NK-92 (cell line): ENCODE data around the gene SLC7A14.

Source experiments
- DNase-seq: peaks from one replicate; lab custom pipeline; 2025; ENCODE audit not compliant: unreplicated experiment; lab: John Stamatoyannopoulos, UW

SLC7A14 gene

GRCh38 chr3:170585937-170586310, at the start of gene SLC7A14:
SLC7A14 (minus strand) TSS chr3:170586075; CDS start chr3:170526936, 59,139 bp downstream.
- no peak for DNase-seq

- no peak for DNase-seq
These were observed 49.5 kb upstream of the SLC7A14 start for GRCh38 chr3:170635385-170635735.

DNA sequence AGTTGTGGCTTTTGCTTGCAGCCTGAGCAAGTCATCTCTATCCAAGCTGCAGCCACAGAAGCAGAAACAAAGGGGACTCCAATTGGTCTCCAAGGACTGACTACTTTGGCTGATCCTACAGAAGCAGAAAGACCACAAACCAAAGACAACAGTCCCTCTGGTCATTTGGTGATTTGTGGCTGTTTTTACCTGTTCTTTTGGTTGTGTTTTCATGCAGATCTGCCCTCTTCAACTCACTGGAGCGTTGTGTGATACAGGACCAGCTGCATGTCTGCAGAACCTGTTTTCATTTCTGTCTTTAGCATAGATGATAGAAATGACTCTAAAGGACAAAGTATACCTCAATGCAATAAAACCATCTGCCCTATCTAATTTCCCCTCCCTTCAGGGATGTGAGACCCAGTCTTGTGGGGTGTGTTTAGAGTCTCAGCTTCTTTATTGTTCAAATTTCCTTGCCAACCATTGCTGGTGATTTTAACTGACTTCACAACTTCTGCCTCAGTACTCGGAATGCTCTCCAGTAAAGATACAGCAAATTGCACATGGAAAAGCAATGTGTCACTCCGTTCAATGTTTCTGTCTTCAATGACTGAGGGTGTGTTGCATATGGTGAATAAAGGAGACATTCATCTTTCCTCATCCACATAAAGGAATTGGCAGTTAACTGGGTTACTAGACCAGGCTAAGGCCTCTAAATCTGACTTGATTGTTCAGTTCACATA, 48.9 kb upstream of the SLC7A14 start:
- DNase-seq: no peak

GRCh38 chr3:170633573-170633972, 47.7 kb upstream of the SLC7A14 start:
- no peak for DNase-seq

GRCh38 chr3:170632780-170633179, 46.9 kb upstream of the SLC7A14 start:
- DNase-seq: no peak

DNA sequence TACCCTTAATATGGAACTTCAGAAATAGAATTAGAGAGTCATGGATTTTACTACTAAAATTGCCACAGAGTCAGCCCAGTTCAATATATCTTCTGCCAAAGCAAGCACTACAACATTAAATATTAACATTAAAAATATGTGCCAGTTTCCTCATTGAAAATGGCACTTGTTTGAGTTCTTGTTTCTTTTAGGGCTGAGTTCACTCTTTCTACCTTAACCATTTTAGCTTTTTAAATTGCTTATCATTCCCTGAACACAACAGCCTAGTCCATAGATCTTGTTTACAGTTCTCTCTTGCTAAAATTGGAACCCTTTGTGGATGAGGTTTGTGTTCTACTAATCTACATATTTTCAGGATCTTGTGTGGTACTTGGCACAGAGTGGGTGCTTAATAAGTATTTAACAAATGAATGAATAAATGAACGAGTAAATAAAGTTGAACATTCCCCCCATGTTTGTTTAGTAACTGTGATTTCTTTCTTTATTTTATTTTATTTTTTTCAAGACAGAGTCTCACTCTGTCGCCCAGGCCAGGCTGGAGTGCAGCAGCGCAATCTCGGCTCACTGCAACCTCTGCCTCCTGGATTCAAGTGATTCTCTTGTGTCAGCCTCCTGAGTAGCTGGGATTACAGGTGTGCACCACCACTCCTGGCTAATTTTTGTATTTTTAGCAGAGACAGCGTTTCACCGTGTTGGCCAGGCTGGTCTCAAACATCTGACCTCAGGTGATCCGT, 46.0 kb upstream of the SLC7A14 start:
- no peak for DNase-seq

DNA sequence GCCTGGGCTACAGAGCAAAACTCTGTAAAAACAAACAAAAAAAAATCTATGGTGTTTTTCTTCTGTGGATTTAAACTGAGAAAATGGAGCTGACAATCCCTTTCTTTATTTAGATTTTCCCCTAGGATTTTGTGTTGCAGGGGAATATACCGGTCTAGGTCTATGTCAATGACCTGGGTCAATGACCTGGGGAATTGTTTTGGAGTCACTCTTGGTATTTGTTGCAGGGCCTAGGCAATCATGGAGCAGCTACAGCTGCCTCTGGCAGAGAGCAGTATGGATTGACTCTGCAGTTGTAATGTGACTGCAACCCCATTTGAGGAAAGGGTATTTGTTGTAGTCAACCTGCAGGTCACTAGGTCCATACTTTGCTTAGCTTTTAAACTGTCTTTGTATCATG, 37.6 kb upstream of the SLC7A14 start:
- no peak for DNase-seq

DNA sequence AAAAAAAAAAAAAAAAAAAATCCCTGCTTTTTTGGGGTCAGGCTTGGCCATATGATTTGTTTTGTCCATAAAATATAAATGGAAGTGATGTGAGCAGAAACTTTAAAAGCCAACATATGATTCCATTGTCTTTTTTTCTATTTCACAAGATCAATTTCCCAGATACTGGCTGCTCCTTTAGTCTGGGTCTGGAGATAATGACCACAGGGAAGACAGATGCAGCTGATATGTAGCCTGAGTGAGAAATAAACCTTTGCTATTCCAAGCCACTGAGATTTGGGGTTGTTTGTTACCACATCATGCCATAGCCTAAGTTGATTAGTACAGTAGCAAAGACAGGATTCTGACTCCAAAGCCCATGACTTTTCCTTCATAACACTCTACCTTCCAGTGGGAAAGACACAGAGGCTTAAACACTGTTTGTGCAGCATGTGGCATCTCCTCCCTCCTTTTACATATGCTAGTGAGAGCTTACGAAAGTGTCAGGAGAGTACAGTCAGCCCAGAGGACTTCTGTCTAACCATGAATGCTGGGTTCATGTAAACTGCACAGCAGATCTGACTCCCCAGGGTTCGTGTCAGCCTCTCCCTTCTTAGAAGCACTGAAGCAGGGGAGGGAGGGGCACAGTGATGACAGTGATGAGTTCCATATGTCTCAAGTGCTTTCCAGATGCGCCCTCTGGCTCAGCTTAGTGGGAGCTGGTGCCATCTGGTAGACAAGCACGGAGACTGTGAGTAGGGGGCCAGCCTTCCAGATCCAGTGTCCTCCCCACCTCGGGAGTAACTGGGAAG, 36.7 kb upstream of the SLC7A14 start:
- DNase-seq: no peak

GRCh38 chr3:170621256-170621655, 35.4 kb upstream of the SLC7A14 start:
- no peak for DNase-seq

DNA sequence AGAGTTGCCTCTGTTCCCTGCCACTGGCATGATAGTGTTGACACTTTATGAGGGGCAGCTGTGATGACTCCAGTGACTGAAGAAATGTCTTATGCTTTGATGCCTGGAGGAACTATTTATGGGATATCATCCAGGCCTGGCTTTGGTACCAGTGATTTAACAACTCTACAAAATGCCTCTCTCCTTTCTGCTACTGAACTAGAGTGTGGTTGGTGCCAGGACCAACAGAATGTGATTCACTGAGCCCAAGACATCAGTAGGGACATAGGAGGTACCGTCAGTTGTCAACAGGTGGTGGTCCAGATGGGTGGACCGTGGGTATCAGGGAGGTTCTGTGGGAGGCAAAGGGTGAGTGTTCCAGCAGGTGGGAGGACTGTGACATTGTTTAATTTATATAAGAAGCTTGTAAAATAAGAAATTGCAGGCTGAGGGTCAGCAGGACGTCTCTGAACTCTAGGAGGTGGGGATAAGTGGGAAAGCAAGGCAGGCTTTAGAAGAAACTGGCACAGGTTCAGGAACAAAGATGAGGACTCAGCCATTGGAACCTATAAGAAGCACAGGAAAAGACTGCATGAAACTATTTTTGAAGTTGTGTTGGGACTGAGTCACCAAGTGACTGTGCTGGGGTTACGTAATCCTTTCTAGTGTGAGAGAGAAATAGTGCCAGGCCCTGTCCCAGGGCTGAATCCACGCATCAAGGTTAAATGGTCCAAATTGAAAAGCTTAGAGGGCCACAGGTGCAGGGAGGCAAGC, 28.5 kb upstream of the SLC7A14 start:
- no peak for DNase-seq

- no peak for DNase-seq
These were observed 25.9 kb upstream of the SLC7A14 start for GRCh38 chr3:170611751-170612150.

GRCh38 chr3:170610321-170610884, 24.5 kb upstream of the SLC7A14 start:
- DNase-seq: no peak

DNA sequence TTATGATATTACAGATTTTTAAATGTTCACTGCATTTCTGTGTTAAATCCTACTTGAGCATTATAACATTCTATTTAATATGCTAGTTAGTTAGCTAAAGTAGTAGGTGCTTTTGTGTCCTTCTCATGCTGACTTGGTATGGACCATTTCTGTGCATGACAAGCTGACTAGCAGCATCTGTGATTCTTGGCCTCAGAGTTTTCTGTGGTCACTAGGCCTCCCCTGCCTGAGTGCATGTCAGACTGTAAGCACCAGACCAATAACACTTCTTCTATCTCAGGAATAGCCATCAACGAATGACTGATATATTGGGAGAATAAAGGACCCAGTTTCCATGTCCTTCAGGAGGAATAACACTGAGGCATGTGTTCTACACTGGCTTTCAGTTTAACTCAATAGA, 22.6 kb upstream of the SLC7A14 start:
- DNase-seq: no peak

DNA sequence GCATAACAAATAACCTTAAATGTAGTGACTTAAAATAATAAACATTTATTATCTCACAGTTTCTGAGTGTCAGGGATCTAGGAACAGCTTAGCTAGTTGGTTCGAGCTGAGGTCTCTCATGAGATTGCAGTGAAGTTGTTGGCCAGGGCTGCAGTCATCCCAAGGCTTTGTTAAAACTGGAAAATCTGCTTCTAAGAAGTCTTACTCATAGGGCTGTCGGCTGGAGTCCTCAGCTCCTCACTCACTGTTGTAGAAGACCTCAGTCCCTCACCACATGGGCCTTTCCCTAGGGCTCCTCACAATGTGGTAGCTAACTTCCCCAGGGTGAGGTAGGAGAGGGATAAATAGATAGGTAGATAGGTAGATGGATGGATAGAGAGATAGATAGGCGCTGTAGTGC, 20.8 kb upstream of the SLC7A14 start:
- no peak for DNase-seq

GRCh38 chr3:170605490-170605889, 19.6 kb upstream of the SLC7A14 start:
- DNase-seq: no peak

GRCh38 chr3:170603770-170604510, 18.1 kb upstream of the SLC7A14 start:
- no peak for DNase-seq

DNA sequence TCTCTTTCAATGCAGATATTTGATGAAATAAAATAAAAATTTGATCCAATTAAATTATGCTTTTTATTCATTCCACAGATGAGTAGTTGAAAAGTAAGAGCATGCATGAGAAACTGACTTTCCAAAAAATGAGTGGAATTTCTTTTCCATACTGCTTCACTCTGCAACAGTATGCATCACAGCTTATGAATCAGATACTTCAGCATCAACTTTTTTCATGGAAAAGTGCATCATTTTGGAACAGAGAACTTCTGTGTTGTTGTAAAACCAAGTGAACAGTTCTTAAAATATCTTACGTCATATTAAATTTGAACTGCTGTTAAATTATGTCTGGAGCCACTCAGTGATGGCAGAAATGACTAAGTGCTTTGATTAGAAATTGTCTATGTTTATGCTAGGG, 16.7 kb upstream of the SLC7A14 start:
- DNase-seq: no peak

DNA sequence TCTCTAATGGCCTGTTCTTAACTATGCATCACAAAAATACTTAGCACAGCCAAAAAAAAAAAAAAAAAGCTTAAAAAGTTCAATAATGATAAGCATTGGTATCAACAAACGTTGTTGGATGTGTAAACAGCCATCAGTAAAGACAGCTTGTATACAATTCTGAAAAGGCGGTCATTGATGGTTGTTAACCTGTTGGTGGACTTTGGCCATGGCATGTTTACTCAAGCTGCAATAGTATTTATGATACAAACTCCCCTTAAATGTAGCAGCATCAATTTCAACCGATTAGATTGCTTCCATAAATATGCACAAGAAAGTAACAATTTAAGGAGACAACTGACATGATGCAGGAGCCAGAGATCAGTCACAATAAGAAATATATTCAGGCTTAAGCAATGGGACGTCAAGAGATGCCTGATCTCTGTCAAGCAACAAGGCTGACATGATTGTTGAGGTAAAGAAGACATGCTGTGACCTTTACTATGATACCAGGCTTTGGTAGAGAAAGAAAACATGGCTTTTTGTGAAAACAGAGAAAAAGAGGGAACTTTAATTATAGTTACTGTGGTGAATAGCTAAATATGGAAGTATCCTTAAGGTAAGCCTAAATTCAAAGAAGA, 14.2 kb upstream of the SLC7A14 start:
- DNase-seq: no peak

- DNase-seq: no peak
These were observed 13.2 kb upstream of the SLC7A14 start for GRCh38 chr3:170599091-170599490.

GRCh38 chr3:170598091-170598502, 12.2 kb upstream of the SLC7A14 start:
- no peak for DNase-seq
